GM19452 (cell line): ENCODE results near the gene BCL7C.
A peak's percentile ranks its signal among the peaks of the same experiment; 100 is the strongest.
"Not testable (repeated sequence)": the region's sequence is repeated elsewhere in the genome, so short reads cannot be mapped to it uniquely, and the experiment has no call there.

Experiments
- ATAC-seq: cut with Tn5 transposase; IDR thresholded peaks from one replicate; pipeline ENCODE4 v1.9.1; 2021; ENCODE audit not compliant: unreplicated experiment

The BCL7C gene

GRCh38 chr16:30896261-30896888 is 2.5 kb upstream of the BCL7C start, which contains the start of gene CTF1:
Gene CTF1 (plus strand): TSS chr16:30896614. CDS start chr16:30896644, 30 bp downstream.
- no peak for ATAC-seq

GRCh38 chr16:30895627-30896260 is 1.9 kb upstream of the BCL7C start:
- no peak for ATAC-seq

GRCh38 chr16:30894540-30895368 is 877 bp upstream of the BCL7C start:
- no peak for ATAC-seq

- peak; percentile 11 for ATAC-seq
Observed at GRCh38 chr16:30893417-30893743, 497 bp downstream of the BCL7C start.

GRCh38 chr16:30892670-30893416 is 1.0 kb downstream of the BCL7C start:
- no peak for ATAC-seq

- not testable (repeated sequence) for ATAC-seq
Observed at GRCh38 chr16:30891043-30891823, 2.6 kb downstream of the BCL7C start.

GRCh38 chr16:30889721-30890120 is 4.2 kb downstream of the BCL7C start:
- ATAC-seq, result no peak

- ATAC-seq, result no peak
Observed at GRCh38 chr16:30888856-30889499, 4.9 kb downstream of the BCL7C start.

GRCh38 chr16:30887927-30888326 is 6.0 kb downstream of the BCL7C start:
- ATAC-seq, result no peak

GRCh38 chr16:30886145-30886544 is 7.7 kb downstream of the BCL7C start:
- ATAC-seq, result no peak

- no peak for ATAC-seq
Observed at GRCh38 chr16:30885196-30885595, 8.7 kb downstream of the BCL7C start.

GRCh38 chr16:30884760-30885159 is 9.1 kb downstream of the BCL7C start:
- ATAC-seq, result no peak

GRCh38 chr16:30882429-30883310 is 11.2 kb downstream of the BCL7C start:
- ATAC-seq, result no peak

GRCh38 chr16:30876867-30877266 is 17.0 kb downstream of the BCL7C start:
- no peak for ATAC-seq

GRCh38 chr16:30875871-30876801 is 17.7 kb downstream of the BCL7C start:
- ATAC-seq, result no peak

- peak; percentile 78 for ATAC-seq
Observed at GRCh38 chr16:30874821-30875717, 18.8 kb downstream of the BCL7C start.

- ATAC-seq, result no peak
Observed at GRCh38 chr16:30874244-30874820, 19.5 kb downstream of the BCL7C start.
